Epithelial cell of esophagus (primary cell): Measurements from ENCODE around the gene NT5E.

Experiments
- DNase-seq: peaks from one replicate; pipeline ENCODE4 v3.0.0; 2010; ENCODE audit warnings: low read depth
- H3K4me3 ChIP-seq: 2 replicates; pipeline ENCODE4 v1.5.1; 2011; ENCODE audit warnings: mild to moderate bottlenecking, low read length, control low read depth
- TF ChIP-seq, protein P1 (sequence below): IDR thresholded peaks from 2 replicates; pipeline ENCODE4 v1.5.1; 2011; ENCODE audit warnings: low read depth, mild to moderate bottlenecking, low read length, control low read depth, inconsistent platforms; ENCODE audit not compliant: insufficient read depth; ENCODE audit errors: missing control alignments

NT5E gene

GRCh38 chr6:85422996-85423395 lies 26.9 kb upstream of the NT5E start:
- TF ChIP-seq, protein P1, sequence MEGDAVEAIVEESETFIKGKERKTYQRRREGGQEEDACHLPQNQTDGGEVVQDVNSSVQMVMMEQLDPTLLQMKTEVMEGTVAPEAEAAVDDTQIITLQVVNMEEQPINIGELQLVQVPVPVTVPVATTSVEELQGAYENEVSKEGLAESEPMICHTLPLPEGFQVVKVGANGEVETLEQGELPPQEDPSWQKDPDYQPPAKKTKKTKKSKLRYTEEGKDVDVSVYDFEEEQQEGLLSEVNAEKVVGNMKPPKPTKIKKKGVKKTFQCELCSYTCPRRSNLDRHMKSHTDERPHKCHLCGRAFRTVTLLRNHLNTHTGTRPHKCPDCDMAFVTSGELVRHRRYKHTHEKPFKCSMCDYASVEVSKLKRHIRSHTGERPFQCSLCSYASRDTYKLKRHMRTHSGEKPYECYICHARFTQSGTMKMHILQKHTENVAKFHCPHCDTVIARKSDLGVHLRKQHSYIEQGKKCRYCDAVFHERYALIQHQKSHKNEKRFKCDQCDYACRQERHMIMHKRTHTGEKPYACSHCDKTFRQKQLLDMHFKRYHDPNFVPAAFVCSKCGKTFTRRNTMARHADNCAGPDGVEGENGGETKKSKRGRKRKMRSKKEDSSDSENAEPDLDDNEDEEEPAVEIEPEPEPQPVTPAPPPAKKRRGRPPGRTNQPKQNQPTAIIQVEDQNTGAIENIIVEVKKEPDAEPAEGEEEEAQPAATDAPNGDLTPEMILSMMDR, result no peak
- DNase-seq, result no peak
- no peak overlapping the region for H3K4me3 ChIP-seq

- no peak for DNase-seq
- TF ChIP-seq, protein P1, result no peak
- H3K4me3 ChIP-seq, result no peak overlapping the region
These were observed 24.9 kb upstream of the NT5E start for GRCh38 chr6:85424981-85425380.

- no peak for DNase-seq
- TF ChIP-seq, protein P1, result no peak
These were observed 23.9 kb upstream of the NT5E start for GRCh38 chr6:85425997-85426396.

DNA sequence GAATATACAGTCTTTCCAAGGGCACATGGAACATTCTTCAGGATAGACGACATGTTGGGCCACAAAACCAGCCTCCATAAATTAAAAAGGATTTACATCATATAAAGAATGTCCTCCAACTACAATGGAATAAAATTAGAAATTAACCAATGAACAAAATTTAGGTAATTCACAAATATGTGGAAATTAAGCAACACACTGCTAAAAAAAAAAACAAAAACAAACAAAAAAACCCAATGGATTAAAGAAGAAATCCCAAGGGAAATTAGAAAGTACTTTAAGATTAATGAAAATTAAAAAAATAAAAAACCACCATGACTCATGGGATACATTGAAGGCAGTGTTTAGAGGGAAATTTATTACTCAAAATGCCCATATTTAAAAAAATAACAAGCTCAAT lies 21.4 kb upstream of the NT5E start:
- TF ChIP-seq, protein P1, result no peak
- H3K4me3 ChIP-seq, result no peak overlapping the region
- no peak for DNase-seq

More at GRCh38 chr6:85425997-85426396, 23.9 kb upstream of the NT5E start:
- no peak overlapping the region for H3K4me3 ChIP-seq

DNA sequence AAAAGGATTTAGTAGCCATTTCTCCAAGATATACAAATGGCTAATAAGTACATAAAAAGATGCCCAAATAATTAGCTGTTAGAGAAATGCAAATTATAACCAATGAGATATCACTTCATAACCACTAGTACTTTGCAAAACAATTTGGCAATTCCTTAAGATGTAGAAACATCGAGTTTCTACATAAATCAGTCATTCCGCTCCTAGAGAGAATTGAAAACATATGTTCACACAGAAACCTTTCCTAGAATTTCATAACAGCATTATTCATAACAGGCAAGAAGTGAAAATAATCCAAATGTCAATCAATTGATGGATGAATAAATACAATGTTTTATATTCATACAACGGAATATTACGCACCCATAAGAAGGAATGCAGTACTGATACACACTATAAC lies 20.5 kb upstream of the NT5E start:
- DNase-seq, result no peak

DNA sequence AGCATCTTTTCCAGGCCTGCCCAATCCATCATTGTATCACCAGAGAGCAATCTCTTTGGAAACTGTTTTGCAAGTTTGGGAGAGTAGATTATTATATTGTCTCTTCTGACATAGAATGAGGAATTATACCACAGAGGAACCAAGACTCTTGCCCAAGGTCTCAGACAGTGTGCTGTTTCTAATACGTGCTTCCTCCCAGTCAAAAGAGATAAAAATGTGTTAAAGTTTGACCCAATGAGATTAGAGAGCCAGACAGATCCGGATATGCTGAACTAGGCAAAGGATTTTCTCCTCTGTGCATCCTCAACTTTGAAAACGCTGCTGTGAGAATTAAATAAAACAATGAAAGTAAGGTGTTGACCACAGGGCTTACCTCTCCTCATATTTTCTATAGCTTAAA lies 18.6 kb upstream of the NT5E start:
- no peak for DNase-seq
- no peak overlapping the region for H3K4me3 ChIP-seq
- TF ChIP-seq, protein P1, result no peak

More for the DNA sequence above, 20.5 kb upstream of the NT5E start:
- TF ChIP-seq, protein P1, result no peak
- no peak overlapping the region for H3K4me3 ChIP-seq

- H3K4me3 ChIP-seq, result no peak overlapping the region
- TF ChIP-seq, protein P1, result no peak
- no peak for DNase-seq
These were observed 17.3 kb upstream of the NT5E start for GRCh38 chr6:85432554-85432953.
